ENCODE results near the gene LARP1. TPM values are rescaled to one million over a fixed set of nuclear protein-coding genes. Genes with fewer than 3 reads are reported as not detected.

Gene LARP1
- total and polyA plus RNA-seq, 2 experiments from 2014 or later = 133 to 302 TPM

- Histone ChIP-seq H3K4me2 (peak overlapping the region; percentile 93), H3K27me3 (ENCODE audit: insufficient read depth) (no peaks in the 10 kb centered on the region), H3K27ac (ENCODE audit: low read depth) (0 out of 2 replicates have a peak overlapping the region, but pooled peaks have one; percentile 2), H3K79me2 (replicated peaks; ENCODE audit: insufficient read depth) (peaks cover 68% of the 10 kb centered on the region), H3K9me2 (ENCODE audit: insufficient read depth) (no peaks in the 10 kb centered on the region), H4K20me1 (replicated peaks; ENCODE audit: insufficient read depth) (peaks cover 22% of the 10 kb centered on the region), H3K36me3 (ENCODE audit: insufficient read depth) (peaks cover 16% of the 10 kb centered on the region), H3F3A (replicated peaks; ENCODE audit: low read depth) (peaks cover 15% of the 10 kb centered on the region; the same call in 1 of the 2 replicates), H3K4me3 (peak overlapping the region; percentile 93; the same call in 1 of the 2 replicates), H2AFZ (no peak overlapping the region), H3K4me1 (ENCODE audit: insufficient read depth) (peaks cover 24% of the 10 kb centered on the region)
- Mint-ChIP-seq H3K4me3 (peak overlapping the region; percentile 91; the same call in 2 of the 3 replicates), H3K36me3 (ENCODE audit: low read depth) (peaks cover 33% of the 10 kb centered on the region), H3K27ac (no peak overlapping the region), H3K27me3 (ENCODE audit: insufficient read depth, low read depth, poor library complexity) (peaks cover 16% of the 10 kb centered on the region), H3K4me1 (peaks cover 26% of the 10 kb centered on the region), H3K9me3 (no peaks in the 10 kb centered on the region)
- ATAC-seq (no peak), DNase-seq (ENCODE audit: low spot score) (no peak)
- no peak for TF ChIP-seq CTCF (conservative IDR thresholded peaks at IDR 0.05; ENCODE audit: low read depth in 2 of 2)
- no peak for TF ChIP-seq ETS1 (IDR thresholded peaks at IDR 0.05)
- no peak for TF ChIP-seq ZNF114 (CRISPR knock-in tag; IDR thresholded peaks at IDR 0.05)
- no peak for TF ChIP-seq EZH2 (IDR thresholded peaks at IDR 0.05; ENCODE audit: low read depth, unreplicated experiment)
These were observed 105.6 kb downstream of the LARP1 start for GRCh38 chr5:154860765-154861164.

GRCh38 chr5:154861946-154862345 is 106.8 kb downstream of the LARP1 start:
- peaks cover 77% of the 10 kb centered on the region for H3K79me2 ChIP-seq (replicated peaks; ENCODE audit: insufficient read depth)
- H3K9me2 ChIP-seq (ENCODE audit: insufficient read depth) = no peaks in the 10 kb centered on the region
- Mint-ChIP-seq H3K4me1 (peaks cover 21% of the 10 kb centered on the region), H3K27me3 (ENCODE audit: insufficient read depth, low read depth, poor library complexity) (peaks cover 15% of the 10 kb centered on the region), H3K9me3 (no peaks in the 10 kb centered on the region), H3K36me3 (ENCODE audit: low read depth) (peaks cover 38% of the 10 kb centered on the region), H3K27ac (no peak overlapping the region), H3K4me3 (no peak overlapping the region)
- H4K20me1 ChIP-seq (replicated peaks; ENCODE audit: insufficient read depth) = peaks cover 22% of the 10 kb centered on the region
- no peaks in the 10 kb centered on the region for H3K27me3 ChIP-seq (ENCODE audit: insufficient read depth)
- H3K27ac ChIP-seq (ENCODE audit: low read depth) = no peak overlapping the region
- no peak for ATAC-seq
- TF ChIP-seq NANOG (IDR thresholded peaks at IDR 0.05; ENCODE audit: borderline replicate concordance) (no peak), EZH2 (IDR thresholded peaks at IDR 0.05; ENCODE audit: low read depth, unreplicated experiment) (no peak), EZH2phosphoT487 (IDR thresholded peaks at IDR 0.05; ENCODE audit: unreplicated experiment) (no peak), REST (IDR thresholded peaks at IDR 0.05; ENCODE audit: unreplicated experiment) (no peak), JUNB (IDR thresholded peaks at IDR 0.05; ENCODE audit: unreplicated experiment) (no peak)
- DNase-seq (ENCODE audit: low spot score) = no peak
- peaks cover 19% of the 10 kb centered on the region for H3K4me1 ChIP-seq (ENCODE audit: insufficient read depth)
- H3K4me2 ChIP-seq = no peak overlapping the region
- H3F3A ChIP-seq (replicated peaks; ENCODE audit: low read depth) = peaks cover 14% of the 10 kb centered on the region; the same call in 1 of the 2 replicates
- H3K36me3 ChIP-seq (ENCODE audit: insufficient read depth) = peaks cover 25% of the 10 kb centered on the region
- H2AFZ ChIP-seq = no peak overlapping the region
- no peak overlapping the region for H3K4me3 ChIP-seq

All from GM23338 (cell line).